Liver (tissue), 3 donors: ENCODE measurements around the gene RTN4IP1.

Experiments used
- ATF3 ChIP-seq: IDR thresholded peaks from 2 replicates; pipeline ENCODE4 v1.6.1; 2016; ENCODE audit warnings: antibody characterized with exemption
- CTCF ChIP-seq: fragments of 150-350 bp; IDR thresholded peaks from 2 replicates; pipeline ENCODE4 v1.5.1; 2017; ENCODE audit warnings: improper control_type of control experiment, low read depth, low read length; ENCODE audit not compliant: missing input control
- GABPA ChIP-seq, 2 donors: IDR thresholded peaks in 1 of 2; conservative IDR thresholded peaks in 1 of 2; 2 replicates each; pipeline ENCODE4 v1.6.1; 2016; ENCODE audit warnings: antibody characterized with exemption in 2 of 2, mild to moderate bottlenecking in 1 of 2, moderate library complexity in 1 of 2
- MAX ChIP-seq: IDR thresholded peaks from 2 replicates; pipeline ENCODE4 v1.6.1; 2016; ENCODE audit warnings: antibody characterized with exemption
- RAD21 ChIP-seq, 2 donors: IDR thresholded peaks; 2 replicates each; pipeline ENCODE4 v1.6.1; 2016; ENCODE audit warnings: antibody characterized with exemption in 2 of 2, mild to moderate bottlenecking in 2 of 2
- REST ChIP-seq: IDR thresholded peaks from 2 replicates; pipeline ENCODE4 v1.6.1; 2016; ENCODE audit warnings: antibody characterized with exemption, mild to moderate bottlenecking
- SP1 ChIP-seq: IDR thresholded peaks from 2 replicates; pipeline ENCODE4 v1.6.1; 2018; ENCODE audit warnings: antibody characterized with exemption, mild to moderate bottlenecking
- TAF1 ChIP-seq: conservative IDR thresholded peaks from 2 replicates; pipeline ENCODE4 v1.6.1; 2016; ENCODE audit warnings: antibody characterized with exemption, mild to moderate bottlenecking
- YY1 ChIP-seq: IDR thresholded peaks from 2 replicates; pipeline ENCODE4 v1.6.1; 2016; ENCODE audit warnings: antibody characterized with exemption, mild to moderate bottlenecking
- donor health status: healthy.
- donor health status: healthy.

GRCh38 chr6:106586815-106587415 lies 42.4 kb downstream of the RTN4IP1 start:
- no peak for TF ChIP-seq YY1
- TF ChIP-seq CTCF: no peak
- TF ChIP-seq TAF1: no peak
- TF ChIP-seq GABPA (IDR thresholded peaks at IDR 0.05 in 1 of 2, conservative IDR thresholded peaks at IDR 0.05 in 1 of 2): no peak
- TF ChIP-seq SP1: no peak
- no peak for TF ChIP-seq ATF3
- TF ChIP-seq REST: no peak
- no peak for TF ChIP-seq MAX
- no peak for TF ChIP-seq RAD21 (IDR thresholded peaks at IDR 0.05)
